ENCODE measurements around the gene TEX51. TPM values are rescaled to one million over a fixed set of nuclear protein-coding genes. Genes with fewer than 3 reads are reported as not detected.
A peak's percentile ranks its signal among the peaks of the same experiment; 100 is the strongest.

Gene TEX51
- total RNA-seq, 6 experiments from 2014 or later: 0.66 TPM; not detected in 5

- Histone ChIP-seq H3K36me3 (no peaks in the 10 kb centered on the region), H3K4me3 (no peak overlapping the region), H3K27ac (no peak overlapping the region), H3K4me1 (no peaks in the 10 kb centered on the region), H3K9me3 (no peaks in the 10 kb centered on the region), H3K27me3 (no peaks in the 10 kb centered on the region)
- DNase-seq (no peak), ATAC-seq (no peak)
- intact Hi-C loops (cut with DNase I): no loop called here
- 71% methylated on average over 2 of the region's 2 CpGs for WGBS (ENCODE audit: insufficient coverage, low coverage, low lambda C conversion rate, missing lambda C conversion rate)
- TF ChIP-seq POLR2A (IDR thresholded peaks at IDR 0.05): no peak
- TF ChIP-seq, protein P1, sequence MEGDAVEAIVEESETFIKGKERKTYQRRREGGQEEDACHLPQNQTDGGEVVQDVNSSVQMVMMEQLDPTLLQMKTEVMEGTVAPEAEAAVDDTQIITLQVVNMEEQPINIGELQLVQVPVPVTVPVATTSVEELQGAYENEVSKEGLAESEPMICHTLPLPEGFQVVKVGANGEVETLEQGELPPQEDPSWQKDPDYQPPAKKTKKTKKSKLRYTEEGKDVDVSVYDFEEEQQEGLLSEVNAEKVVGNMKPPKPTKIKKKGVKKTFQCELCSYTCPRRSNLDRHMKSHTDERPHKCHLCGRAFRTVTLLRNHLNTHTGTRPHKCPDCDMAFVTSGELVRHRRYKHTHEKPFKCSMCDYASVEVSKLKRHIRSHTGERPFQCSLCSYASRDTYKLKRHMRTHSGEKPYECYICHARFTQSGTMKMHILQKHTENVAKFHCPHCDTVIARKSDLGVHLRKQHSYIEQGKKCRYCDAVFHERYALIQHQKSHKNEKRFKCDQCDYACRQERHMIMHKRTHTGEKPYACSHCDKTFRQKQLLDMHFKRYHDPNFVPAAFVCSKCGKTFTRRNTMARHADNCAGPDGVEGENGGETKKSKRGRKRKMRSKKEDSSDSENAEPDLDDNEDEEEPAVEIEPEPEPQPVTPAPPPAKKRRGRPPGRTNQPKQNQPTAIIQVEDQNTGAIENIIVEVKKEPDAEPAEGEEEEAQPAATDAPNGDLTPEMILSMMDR (IDR thresholded peaks at IDR 0.05): no peak
Observed at GRCh38 chr2:126860385-126860784, 38.3 kb upstream of the TEX51 start.

DNA sequence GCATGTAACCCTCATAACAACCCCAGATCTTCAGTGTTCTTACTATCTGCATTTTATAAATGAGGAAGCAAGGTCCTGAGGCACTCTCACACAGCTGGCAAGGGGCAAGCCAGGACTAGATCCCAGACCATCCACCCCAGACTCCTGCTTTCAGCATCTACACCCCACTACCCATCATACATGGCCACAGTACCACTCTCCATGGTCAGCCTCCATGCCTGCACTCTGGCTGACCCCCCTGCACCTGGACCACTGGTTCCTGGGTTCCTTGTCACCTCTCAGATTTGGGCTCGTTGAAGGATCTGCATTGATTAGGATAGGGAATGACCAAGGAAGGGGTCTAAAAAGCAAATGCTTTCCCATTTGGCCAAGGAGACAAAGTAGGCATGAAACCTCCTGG is 36.0 kb upstream of the TEX51 start:
- WGBS (ENCODE audit: insufficient coverage, low coverage, low lambda C conversion rate, missing lambda C conversion rate): 86% methylated on average over 1 of the region's 1 CpG
- no peaks in the 10 kb centered on the region for H3K36me3 ChIP-seq
- H3K27me3 ChIP-seq: no peaks in the 10 kb centered on the region
- H3K4me3 ChIP-seq: no peak overlapping the region
- H3K9me3 ChIP-seq: no peaks in the 10 kb centered on the region
- H3K27ac ChIP-seq: no peak overlapping the region
- no peak for ATAC-seq
- DNase-seq: no peak
- no peaks in the 10 kb centered on the region for H3K4me1 ChIP-seq
- TF ChIP-seq POLR2A (IDR thresholded peaks at IDR 0.05): no peak
- TF ChIP-seq, protein P1 (IDR thresholded peaks at IDR 0.05): no peak
- intact Hi-C loops (cut with DNase I): no loop called here

DNA sequence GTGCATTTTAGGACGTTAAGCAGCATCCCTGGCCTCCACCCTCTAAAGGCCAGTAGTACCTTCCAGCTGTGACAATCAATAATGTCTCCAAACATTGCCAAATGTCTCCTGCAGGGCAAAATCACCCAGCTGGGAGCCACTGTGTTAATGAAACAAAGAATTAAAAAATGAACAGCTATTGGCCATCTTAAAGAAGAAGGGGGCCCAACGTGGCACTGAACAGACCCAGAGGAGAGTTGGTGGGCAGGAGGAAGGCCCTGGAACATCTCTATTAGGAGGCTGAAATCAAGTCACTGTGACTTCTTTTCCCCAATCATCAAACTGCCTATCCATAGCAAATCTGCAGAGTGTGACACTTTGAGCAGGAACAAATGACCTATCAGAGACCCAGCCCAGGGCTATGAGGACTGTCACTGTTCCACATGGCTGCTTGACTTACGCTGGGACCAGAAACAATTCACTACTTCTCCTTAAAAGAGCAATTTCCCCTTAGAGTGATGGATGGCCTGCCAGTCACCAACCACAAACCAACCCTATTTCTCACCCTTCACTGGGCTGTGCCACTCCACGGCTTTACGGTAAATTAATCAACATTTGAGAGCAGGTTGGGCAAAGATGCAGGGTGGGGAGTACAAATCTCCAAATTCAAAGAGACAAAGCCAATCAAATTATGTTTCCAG is 35.2 kb upstream of the TEX51 start:
- ATAC-seq (peak in 1 of 4 donors; percentile 31), DNase-seq (no peak)
- Histone ChIP-seq H3K4me1 (no peaks in the 10 kb centered on the region), H3K27me3 (no peaks in the 10 kb centered on the region), H3K27ac (no peak overlapping the region), H3K9me3 (no peaks in the 10 kb centered on the region), H3K4me3 (no peak overlapping the region), H3K36me3 (no peaks in the 10 kb centered on the region)
- WGBS (ENCODE audit: insufficient coverage, low coverage, low lambda C conversion rate, missing lambda C conversion rate): 37% methylated on average over 4 of the region's 5 CpGs
- TF ChIP-seq, protein P1 (IDR thresholded peaks at IDR 0.05): no peak
- no peak for TF ChIP-seq POLR2A (IDR thresholded peaks at IDR 0.05)
- intact Hi-C loops (cut with DNase I): no loop called here

- TF ChIP-seq, protein P1 (IDR thresholded peaks at IDR 0.05): no peak
- TF ChIP-seq POLR2A (IDR thresholded peaks at IDR 0.05): no peak
- DNase-seq (no peak), ATAC-seq (no peak)
- 90% methylated on average over 2 of the region's 3 CpGs for WGBS (ENCODE audit: insufficient coverage, low coverage, low lambda C conversion rate, missing lambda C conversion rate)
- Histone ChIP-seq H3K27me3 (no peaks in the 10 kb centered on the region), H3K4me1 (no peaks in the 10 kb centered on the region), H3K9me3 (no peaks in the 10 kb centered on the region), H3K36me3 (no peaks in the 10 kb centered on the region), H3K4me3 (no peak overlapping the region), H3K27ac (no peak overlapping the region)
- intact Hi-C loops (cut with DNase I): no loop called here
Observed at GRCh38 chr2:126864861-126865260, 33.8 kb upstream of the TEX51 start.

Data from right lobe of liver (tissue), 6 donors.